NK-92 (cell line): ENCODE data around the gene CYP17A1.

Experiments
- DNase-seq: peaks from one replicate; lab custom pipeline; 2025; ENCODE audit not compliant: unreplicated experiment; lab: John Stamatoyannopoulos, UW

The CYP17A1 gene

GRCh38 chr10:102811346-102811745 lies 25.9 kb downstream of the CYP17A1 start:
- DNase-seq, result no peak

- DNase-seq, result no peak
These were observed 28.8 kb downstream of the CYP17A1 start for GRCh38 chr10:102808380-102808779.

- no peak for DNase-seq
These were observed 32.7 kb downstream of the CYP17A1 start for GRCh38 chr10:102804382-102805055.

GRCh38 chr10:102802920-102803534 lies 34.2 kb downstream of the CYP17A1 start:
- no peak for DNase-seq

GRCh38 chr10:102801978-102802377 lies 35.2 kb downstream of the CYP17A1 start:
- DNase-seq, result no peak

- DNase-seq, result no peak
These were observed 35.7 kb downstream of the CYP17A1 start for GRCh38 chr10:102801496-102801895.

- no peak for DNase-seq
These were observed 36.4 kb downstream of the CYP17A1 start for GRCh38 chr10:102800611-102801335.

GRCh38 chr10:102799691-102800471 lies 37.3 kb downstream of the CYP17A1 start:
- no peak for DNase-seq

GRCh38 chr10:102796407-102797176 lies 40.6 kb downstream of the CYP17A1 start:
- DNase-seq, result no peak

GRCh38 chr10:102795453-102796406 lies 41.5 kb downstream of the CYP17A1 start:
- no peak for DNase-seq

GRCh38 chr10:102791754-102792395 lies 45.3 kb downstream of the CYP17A1 start:
- DNase-seq, result no peak

- DNase-seq, result no peak
These were observed 51.4 kb downstream of the CYP17A1 start for GRCh38 chr10:102785818-102786217.

- no peak for DNase-seq
These were observed 53.6 kb downstream of the CYP17A1 start for GRCh38 chr10:102783568-102783967.

- no peak for DNase-seq
These were observed 54.3 kb downstream of the CYP17A1 start for GRCh38 chr10:102782673-102783551.

GRCh38 chr10:102781921-102782557 lies 55.2 kb downstream of the CYP17A1 start:
- no peak for DNase-seq

GRCh38 chr10:102781090-102781920 lies 55.9 kb downstream of the CYP17A1 start:
- no peak for DNase-seq
